NOMO-1 treated with dmso at 0.1 percent for 144 hours (cell line): ENCODE data around the gene FAXDC2.

Source experiments
- DNase-seq: peaks from one replicate; lab custom pipeline; 2025; ENCODE audit not compliant: unreplicated experiment; lab: John Stamatoyannopoulos, UW

FAXDC2 gene

GRCh38 chr5:154850255-154851062 lies at the start of gene FAXDC2:
Gene FAXDC2, minus strand, starts transcription at chr5:154850603. Its CDS starts 12,425 bp downstream, at chr5:154838178.
- no peak for DNase-seq

- no peak for DNase-seq
These were observed 49.7 kb upstream of the FAXDC2 start for GRCh38 chr5:154900066-154900465.

GRCh38 chr5:154899151-154899816 lies 48.9 kb upstream of the FAXDC2 start:
- no peak for DNase-seq

GRCh38 chr5:154898210-154898609 lies 47.8 kb upstream of the FAXDC2 start:
- no peak for DNase-seq

- DNase-seq = no peak
These were observed 46.3 kb upstream of the FAXDC2 start for GRCh38 chr5:154896562-154897165.

GRCh38 chr5:154895606-154896561 lies 45.5 kb upstream of the FAXDC2 start:
- DNase-seq = no peak

- DNase-seq = no peak
These were observed 43.0 kb upstream of the FAXDC2 start for GRCh38 chr5:154893381-154893780.

- DNase-seq = no peak
These were observed 42.0 kb upstream of the FAXDC2 start for GRCh38 chr5:154892369-154892771.

- DNase-seq = no peak
These were observed 35.0 kb upstream of the FAXDC2 start for GRCh38 chr5:154885439-154885838.

GRCh38 chr5:154884424-154884823 lies 34.0 kb upstream of the FAXDC2 start:
- no peak for DNase-seq

- DNase-seq = no peak
These were observed 31.6 kb upstream of the FAXDC2 start for GRCh38 chr5:154881986-154882385.

GRCh38 chr5:154878642-154879335 lies 28.4 kb upstream of the FAXDC2 start:
- DNase-seq = no peak

GRCh38 chr5:154873791-154874331 lies 23.5 kb upstream of the FAXDC2 start:
- DNase-seq = no peak

GRCh38 chr5:154871734-154872133 lies 21.3 kb upstream of the FAXDC2 start:
- no peak for DNase-seq

GRCh38 chr5:154868702-154869101 lies 18.3 kb upstream of the FAXDC2 start:
- no peak for DNase-seq

- no peak for DNase-seq
These were observed 16.4 kb upstream of the FAXDC2 start for GRCh38 chr5:154866841-154867240.

- DNase-seq = no peak
These were observed 15.2 kb upstream of the FAXDC2 start for GRCh38 chr5:154865466-154866184.

GRCh38 chr5:154863291-154864080 lies 13.1 kb upstream of the FAXDC2 start:
- DNase-seq = no peak

GRCh38 chr5:154862766-154863165 lies 12.4 kb upstream of the FAXDC2 start:
- no peak for DNase-seq
